Activated naive CD4-positive, alpha-beta T cell treated with anti-CD3 and anti-CD28 coated beads, Interleukin-2, amount 50 U/mL, for 16 hours (primary cell): Measurements from ENCODE around the gene LRFN2.

ENCODE experiments used
- DNase-seq: peaks from one replicate; pipeline ENCODE4 v3.0.0-alpha.2; 2020

The LRFN2 gene

DNA sequence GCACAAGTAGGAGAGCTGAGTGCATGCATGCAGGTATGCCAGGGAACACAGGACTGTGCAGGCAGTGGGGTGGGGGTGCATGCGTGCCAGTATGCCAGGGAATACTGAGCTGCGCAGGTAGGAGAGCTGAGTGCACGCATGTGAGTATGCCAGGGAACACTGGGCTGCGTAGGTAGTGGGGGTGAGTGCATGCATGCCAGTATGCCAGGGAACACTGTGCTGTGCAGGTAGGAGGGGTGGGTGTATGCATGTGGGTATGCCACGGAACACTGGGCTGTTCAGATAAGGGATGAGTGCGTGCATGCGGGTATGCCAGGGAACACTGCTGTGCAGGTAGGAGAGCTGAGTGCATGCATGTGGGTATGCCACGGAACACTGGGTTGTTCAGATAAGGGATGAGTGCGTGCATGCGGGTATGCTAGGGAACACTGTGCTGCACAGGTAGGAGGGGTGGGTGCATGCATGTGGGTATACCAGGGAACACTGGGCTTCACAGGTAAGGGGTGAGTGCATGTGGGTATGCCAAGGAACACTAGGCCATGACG lies 77.4 kb downstream of the LRFN2 start:
- DNase-seq, result no peak

- no peak for DNase-seq
These were observed 78.1 kb downstream of the LRFN2 start for GRCh38 chr6:40509086-40509485.

GRCh38 chr6:40506954-40507353 lies 80.2 kb downstream of the LRFN2 start:
- no peak for DNase-seq

DNA sequence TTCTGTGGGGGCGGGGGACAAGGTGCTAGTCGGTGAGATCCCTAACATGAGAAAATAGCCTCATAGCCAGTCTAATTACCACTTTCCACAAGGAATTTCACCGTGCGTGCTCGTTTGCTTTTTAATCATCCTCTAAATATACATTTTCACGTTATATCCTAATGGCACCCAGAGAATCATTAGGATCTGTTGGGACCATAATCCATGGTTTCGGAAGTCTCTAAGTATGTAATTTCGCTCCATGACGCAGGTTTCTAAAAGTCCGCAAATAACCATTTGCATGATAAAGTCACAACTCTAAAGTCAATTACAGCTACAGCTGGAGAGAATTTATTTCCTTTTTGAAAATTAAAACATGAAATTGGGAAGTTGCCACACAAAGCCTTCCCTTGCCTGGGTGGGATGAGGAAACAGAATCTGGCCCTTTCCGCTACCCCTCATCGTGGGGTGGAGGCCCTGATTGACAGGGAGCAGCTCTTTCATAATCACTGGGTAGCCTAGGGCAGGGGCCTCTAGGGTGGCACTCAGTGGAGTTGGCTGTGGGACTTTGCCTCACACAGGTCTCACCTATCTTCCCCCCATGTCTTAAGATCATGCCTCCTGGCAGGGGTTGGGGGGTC lies 81.9 kb downstream of the LRFN2 start:
- DNase-seq, result no peak

DNA sequence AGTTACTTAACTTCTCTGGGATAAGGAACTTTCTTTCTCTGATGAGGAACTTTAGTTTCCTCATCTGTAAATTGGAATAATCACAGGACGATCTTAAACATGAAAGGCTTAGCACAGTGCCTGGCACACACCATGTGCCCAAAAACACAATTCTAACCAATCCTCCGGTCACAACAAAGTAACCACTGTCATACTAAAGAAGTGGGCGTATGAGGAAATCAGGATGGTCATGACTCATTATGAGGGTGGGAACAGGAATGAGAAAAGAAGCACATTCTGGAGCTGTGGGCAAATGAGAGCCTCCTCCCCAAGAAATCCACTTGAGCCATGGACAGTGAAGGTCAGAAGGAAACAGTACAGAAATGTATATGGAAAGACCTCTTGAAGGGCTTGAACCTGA lies 82.9 kb downstream of the LRFN2 start:
- DNase-seq, result no peak

GRCh38 chr6:40500227-40500626 lies 86.9 kb downstream of the LRFN2 start:
- no peak for DNase-seq

DNA sequence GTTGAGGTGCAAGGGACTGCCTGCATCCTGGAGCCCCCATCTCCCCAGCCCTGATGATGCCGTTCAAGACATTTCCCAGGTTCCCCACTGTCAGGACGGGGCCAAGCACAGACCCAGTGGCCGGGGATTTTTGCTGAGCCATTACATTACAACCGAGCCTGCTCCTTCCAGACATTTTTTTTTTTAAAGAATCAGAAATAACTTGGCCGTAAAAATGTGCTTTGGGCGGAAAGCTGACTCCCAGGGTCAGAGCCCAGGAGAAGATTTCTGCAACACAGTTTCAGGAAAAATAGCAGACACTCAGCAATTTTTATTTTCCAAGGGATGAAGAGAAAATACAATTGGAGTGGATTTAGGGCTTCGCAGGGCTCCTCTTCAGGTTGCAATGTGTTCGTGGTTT lies 87.9 kb downstream of the LRFN2 start:
- DNase-seq, result no peak

DNA sequence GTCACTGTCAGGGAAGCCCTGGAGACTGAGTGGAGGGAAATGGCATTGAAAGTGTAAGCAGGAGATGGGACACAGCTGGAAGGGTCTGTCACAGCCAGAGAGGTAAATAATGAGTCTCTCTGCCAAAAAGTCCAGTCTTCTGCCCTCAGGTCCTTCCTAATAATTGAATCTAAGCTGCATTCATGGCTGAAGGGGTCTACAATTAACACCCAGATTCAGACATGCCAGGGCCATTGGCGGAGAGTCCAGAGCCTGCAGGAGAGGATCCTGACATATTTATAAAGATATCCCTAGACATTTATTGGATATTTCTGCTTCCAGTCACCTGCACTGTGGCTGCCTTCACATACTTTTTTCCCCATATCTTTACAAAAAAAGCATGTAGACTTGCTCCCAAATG lies 89.0 kb downstream of the LRFN2 start:
- no peak for DNase-seq

DNA sequence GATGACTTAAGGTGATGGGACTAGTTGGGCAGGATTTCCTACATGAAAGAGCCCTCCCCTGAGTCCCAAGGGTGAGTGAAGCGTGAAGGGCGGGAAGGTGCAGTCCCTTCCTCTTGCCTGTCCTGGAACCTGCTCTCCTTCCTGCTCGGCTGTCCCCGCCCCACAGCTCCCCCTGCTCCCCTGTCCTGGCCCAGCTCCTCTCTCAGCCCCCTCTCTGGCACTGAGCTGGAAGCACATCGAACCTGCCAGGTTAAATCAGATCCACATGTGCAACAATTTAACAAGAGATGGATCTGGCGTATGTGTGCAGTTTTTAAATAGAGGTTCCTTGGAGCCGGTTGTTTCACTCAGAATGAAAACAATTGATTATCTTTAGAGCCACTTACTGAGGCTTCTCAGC lies 95.0 kb downstream of the LRFN2 start:
- no peak for DNase-seq

DNA sequence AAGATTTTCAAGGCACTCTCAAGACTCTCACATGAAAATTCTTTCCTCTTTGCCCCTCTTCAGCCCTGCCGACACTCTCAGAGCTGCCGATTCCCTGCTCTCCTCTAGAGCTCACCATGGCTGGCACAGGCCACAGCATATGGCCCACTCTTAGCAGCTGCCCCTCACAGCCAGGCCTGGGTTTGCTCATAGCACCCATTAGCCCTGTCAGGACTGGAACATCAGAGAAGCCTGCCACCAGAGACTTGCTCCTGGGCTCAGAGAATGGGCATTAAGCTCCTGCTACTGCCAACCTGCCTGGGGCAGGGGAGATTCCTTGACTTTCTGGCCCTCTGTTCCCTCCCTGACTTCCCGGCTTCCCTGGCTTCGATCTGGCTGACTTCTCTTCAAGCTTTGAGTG lies 96.7 kb downstream of the LRFN2 start:
- no peak for DNase-seq

DNA sequence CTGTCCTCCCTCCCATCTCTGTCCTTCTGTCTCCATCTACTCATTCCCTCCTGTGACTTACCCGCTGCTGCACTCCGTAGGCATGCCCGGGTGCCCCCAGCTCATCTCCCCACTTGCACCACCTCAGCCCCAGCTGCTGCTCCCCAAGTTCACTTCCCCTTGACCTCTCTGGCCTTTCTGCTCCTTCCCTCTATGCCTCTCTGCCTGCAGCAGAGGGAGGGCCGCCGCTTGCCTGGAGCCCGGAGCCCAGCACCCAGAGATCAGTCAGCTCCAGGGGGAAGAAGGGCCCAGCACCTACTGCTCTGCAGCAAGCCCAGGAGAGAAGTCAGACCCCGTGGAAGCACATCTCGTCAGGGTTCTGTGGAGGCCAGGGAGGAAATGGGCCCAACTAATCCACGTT lies 97.4 kb downstream of the LRFN2 start:
- DNase-seq, result no peak

DNA sequence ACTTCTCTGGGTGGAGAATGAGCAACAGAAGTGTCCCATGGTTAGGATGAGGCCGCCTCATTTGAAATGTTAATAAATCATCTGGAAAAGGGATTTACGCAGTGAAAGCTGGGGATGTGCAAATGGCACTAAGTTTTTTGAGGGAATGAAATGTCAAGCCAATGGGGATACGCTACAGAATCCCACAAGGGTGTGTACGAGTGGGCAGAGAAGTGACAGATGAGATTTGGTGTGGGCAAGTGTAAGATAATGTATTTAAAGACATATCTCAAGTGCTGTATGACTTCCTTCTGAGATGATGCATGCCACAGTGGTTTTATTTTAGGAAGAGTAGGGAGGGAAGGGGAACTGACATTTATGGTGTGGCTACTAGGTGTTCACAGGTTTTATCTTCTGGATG lies 100.6 kb downstream of the LRFN2 start:
- no peak for DNase-seq

DNA sequence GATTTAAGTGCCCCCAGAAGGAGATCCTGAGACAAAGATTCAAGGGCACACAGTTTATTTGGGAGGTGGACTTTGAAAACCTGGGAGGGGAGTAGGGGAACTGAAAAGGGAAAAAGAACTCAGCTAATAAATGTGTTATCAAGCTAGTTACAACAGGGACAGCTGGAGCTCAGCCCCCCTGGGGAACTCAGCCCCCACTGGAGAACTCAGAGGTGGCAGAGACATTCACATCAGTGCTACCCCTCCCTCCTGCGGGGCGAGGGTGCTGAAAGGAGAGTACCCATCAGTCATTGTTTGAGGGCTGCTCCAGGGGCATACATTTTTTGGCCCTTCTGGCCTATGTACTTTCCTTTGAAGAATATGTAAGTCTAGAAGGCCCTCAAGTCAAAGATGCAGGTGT lies 101.4 kb downstream of the LRFN2 start:
- no peak for DNase-seq

- no peak for DNase-seq
These were observed 101.9 kb downstream of the LRFN2 start for GRCh38 chr6:40485300-40485699.

DNA sequence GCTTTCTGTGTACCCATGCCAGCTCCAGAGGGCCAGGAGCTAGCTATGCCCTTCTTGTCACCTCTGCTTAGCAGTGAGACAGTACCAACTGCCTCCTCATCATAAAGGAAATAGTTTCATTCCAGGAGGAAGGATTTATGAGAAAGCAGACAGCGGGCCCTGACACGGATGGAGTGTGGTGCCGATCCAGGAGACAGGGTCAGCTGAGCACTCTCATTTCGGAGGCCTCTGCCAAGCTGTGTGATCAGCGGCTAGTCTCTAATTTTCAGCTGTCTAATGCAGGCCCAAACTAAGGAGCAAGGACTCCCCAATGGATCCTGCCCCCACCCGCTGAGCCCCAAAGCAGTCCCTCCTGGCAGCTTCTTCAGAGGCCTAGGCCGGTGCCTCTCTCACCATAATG lies 103.1 kb downstream of the LRFN2 start:
- DNase-seq, result no peak

- no peak for DNase-seq
These were observed 104.6 kb downstream of the LRFN2 start for GRCh38 chr6:40482532-40482931.

DNA sequence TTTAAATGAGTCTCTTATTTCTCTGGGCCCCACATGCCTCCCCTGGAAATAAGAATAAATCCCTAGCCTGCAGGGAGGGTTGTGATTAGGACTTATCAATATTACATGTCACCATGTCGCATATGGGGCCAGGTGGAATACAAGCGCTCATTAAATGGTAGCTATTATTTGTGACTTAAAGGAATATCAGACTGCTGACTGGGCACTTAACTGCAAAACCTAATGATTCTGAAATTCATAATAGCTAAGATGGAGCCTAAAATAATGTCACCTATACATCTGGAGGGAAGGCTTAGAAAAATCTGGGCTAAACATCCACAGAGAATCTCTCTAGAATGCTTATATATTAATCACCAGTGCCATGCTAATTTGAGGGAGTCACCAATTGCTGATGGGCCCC lies 106.5 kb downstream of the LRFN2 start:
- no peak for DNase-seq

GRCh38 chr6:40479706-40480105 lies 107.5 kb downstream of the LRFN2 start:
- no peak for DNase-seq

- DNase-seq, result no peak
These were observed 109.7 kb downstream of the LRFN2 start for GRCh38 chr6:40477246-40478126.

GRCh38 chr6:40476673-40477072 lies 110.5 kb downstream of the LRFN2 start:
- no peak for DNase-seq

DNA sequence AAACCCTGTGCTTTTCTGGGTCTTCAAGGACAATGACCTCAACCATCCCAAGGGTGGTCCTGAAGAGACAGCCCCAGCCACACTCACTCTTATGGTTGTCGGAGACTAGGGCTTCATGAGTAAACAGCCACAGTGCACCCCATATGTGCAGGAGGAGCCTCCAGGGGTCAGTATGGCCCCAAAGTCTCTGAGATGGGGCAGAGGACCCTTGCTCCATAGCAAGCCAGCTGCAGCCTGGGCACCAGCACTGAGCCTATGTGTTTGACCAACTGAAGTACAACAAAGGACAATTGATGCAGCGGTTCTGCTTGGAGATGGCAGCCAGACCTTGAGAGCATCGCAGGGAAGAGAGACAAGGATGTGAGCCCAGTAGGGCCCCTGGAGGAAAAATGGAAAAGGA lies 112.2 kb downstream of the LRFN2 start:
- DNase-seq, result no peak

DNA sequence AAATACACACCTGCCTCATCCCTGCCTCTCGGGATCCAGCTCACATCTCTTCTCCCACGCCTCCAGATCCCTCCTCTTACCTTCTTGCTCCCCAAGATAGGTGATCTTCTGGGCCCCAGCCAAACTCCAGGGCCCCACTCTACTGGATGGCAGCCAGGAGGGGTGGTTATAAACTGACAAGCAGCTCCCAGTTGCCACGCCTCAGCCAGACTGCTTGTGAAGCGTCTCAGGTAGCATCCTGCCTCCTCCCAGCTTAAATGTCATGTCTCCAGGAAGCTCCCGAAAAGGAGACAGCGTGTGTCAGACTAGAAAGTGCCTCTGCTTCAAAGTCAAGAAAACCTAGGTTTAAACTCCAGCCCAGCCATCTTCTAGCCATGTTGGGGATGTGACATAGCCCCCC lies 114.1 kb downstream of the LRFN2 start:
- DNase-seq, result no peak

- DNase-seq, result no peak
These were observed 114.8 kb downstream of the LRFN2 start for GRCh38 chr6:40472353-40472752.

DNA sequence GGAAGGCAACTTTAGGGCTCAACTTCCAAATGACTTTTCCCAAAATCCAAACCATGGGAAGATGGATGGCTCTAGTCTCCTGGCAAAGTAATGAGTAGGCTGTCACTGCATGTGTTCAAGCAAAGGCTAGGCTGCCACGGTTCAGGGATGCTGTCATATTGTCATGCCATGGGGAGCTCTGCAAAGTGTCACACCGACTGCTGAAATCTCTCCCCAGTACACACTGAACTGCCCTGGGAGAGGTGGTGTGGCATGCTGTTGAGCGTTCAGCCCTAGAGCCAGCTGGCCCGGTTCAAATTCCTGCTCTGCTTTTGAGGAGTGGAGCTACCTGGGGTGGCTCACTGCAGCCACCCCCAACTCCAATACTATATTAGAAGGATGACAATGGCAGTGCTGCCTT lies 115.9 kb downstream of the LRFN2 start:
- no peak for DNase-seq

DNA sequence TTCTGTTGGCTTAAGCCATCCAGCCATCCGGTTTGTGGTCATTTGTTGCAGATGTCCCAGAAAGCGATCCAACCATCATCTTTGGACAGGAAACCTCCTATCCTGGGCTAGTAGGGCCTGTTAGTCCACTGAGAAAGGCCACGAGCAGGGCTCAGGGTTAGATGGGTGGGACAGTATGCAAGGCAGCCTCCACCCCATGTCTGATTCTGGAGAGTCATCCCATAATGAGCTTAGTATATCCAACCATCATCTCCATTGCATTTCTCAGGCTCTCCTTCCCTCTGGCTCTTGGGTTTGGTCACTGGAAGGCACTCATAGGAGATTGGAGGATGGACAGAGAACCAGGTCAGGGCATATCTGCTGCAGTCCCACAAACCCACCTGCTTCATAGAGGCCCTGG lies 117.8 kb downstream of the LRFN2 start:
- DNase-seq, result no peak
